ENCODE data around the gene TTC1. TPM values are rescaled to one million over a fixed set of nuclear protein-coding genes. Genes with fewer than 3 reads are reported as not detected.
"Not testable (repeated sequence)": the region's sequence is repeated elsewhere in the genome, so short reads cannot be mapped to it uniquely, and the experiment has no call there.

TTC1 gene
- total and polyA plus RNA-seq, 9 of the 15 experiments (the other 6 are each of a cell fraction or from before 2014, with no cell fraction given) = 51.9 to 173 (median 87.7) TPM

DNA sequence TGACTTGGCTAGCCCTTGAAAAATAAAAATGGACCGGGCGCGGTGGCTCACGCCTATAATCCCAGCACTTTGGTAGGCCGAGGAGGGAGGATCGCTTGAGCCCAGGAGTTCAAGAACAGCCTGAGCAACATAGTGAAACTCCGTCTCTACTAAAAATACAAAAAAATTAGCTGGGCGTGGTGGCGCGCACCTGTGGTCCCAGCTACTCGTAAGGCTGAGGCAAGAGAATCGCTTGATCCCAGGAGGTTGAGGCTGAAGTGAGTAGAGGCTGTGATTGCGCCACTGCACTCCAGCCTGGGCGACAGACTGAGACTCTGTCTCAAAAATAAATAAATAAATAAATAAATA, 436 bp upstream of the TTC1 start:
- 60% methylated on average over 10 of the region's 14 CpGs for WGBS (ENCODE audit: insufficient coverage, low coverage, missing lambda C conversion rate)
- in situ Hi-C loops (cut with MboI); BruUV-seq (replicated peaks); intact Hi-C loops (cut with micrococcal nuclease); H3K4me3 ChIP-seq; H3K4me1 ChIP-seq (replicated peaks in 1 of 2; ENCODE audit: control insufficient read depth in 2 of 2, insufficient read depth in 2 of 2, low read length in 2 of 2); H3K9me1 ChIP-seq (ENCODE audit: control insufficient read depth, insufficient read depth, low read length); H3K9ac ChIP-seq (ENCODE audit: insufficient read depth in 1 of 2, low read depth in 2 of 2, low read length in 2 of 2); CTCF ChIA-PET (ENCODE audit: low intra/inter-chr PET ratio); ATAC-seq; H3K9me3 ChIP-seq (replicated peaks; ENCODE audit: control insufficient read depth, insufficient read depth, low read depth, low read length); H3K27ac ChIP-seq (ENCODE audit: extremely low read depth, low read depth, low read length); H3K27me3 ChIP-seq (ENCODE audit: control insufficient read depth in 2 of 2, insufficient read depth in 2 of 2, low read length in 2 of 2); H4K20me1 ChIP-seq (replicated peaks; ENCODE audit: control insufficient read depth, insufficient read depth, low read length); FAIRE-seq: not testable (repeated sequence)
- Histone ChIP-seq H3K79me2 (ENCODE audit: control insufficient read depth, insufficient read depth, low read length) (peaks cover 27% of the 10 kb centered on the region), H3K36me3 (ENCODE audit: control insufficient read depth, insufficient read depth, low read length) (peaks cover 28% of the 10 kb centered on the region), H2AFZ (ENCODE audit: low read depth, low read length) (peak overlapping the region; percentile 99), H3K4me2 (ENCODE audit: insufficient read depth, low read length) (0 out of 2 replicates have a peak overlapping the region, but pooled peaks have one; percentile 100)
- TF ChIP-seq CEBPG (CRISPR knock-in tag; IDR thresholded peaks at IDR 0.05) = peak; percentile 67; the same call in 1 of the 2 replicates
- TF ChIP-seq CEBPG (tag; conservative IDR thresholded peaks at IDR 0.05 in 1 of 2, IDR thresholded peaks at IDR 0.05 in 1 of 2) = peak in 1 of 2 experiments; percentile 59; a peak in 2 of 4 replicates
- TF ChIP-seq, protein P1, sequence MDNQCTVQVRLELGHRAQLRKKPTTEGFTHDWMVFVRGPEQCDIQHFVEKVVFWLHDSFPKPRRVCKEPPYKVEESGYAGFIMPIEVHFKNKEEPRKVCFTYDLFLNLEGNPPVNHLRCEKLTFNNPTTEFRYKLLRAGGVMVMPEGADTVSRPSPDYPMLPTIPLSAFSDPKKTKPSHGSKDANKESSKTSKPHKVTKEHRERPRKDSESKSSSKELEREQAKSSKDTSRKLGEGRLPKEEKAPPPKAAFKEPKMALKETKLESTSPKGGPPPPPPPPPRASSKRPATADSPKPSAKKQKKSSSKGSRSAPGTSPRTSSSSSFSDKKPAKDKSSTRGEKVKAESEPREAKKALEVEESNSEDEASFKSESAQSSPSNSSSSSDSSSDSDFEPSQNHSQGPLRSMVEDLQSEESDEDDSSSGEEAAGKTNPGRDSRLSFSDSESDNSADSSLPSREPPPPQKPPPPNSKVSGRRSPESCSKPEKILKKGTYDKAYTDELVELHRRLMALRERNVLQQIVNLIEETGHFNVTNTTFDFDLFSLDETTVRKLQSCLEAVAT (IDR thresholded peaks at IDR 0.05) = peak in 1 of 2 experiments; percentile 77; a peak in 2 of 4 replicates
- TF ChIP-seq CEBPB (tag; IDR thresholded peaks at IDR 0.05) = peak; percentile 68
- peak; percentile 24; the same call in 1 of the 2 replicates for TF ChIP-seq ZFX (CRISPR knock-in tag; IDR thresholded peaks at IDR 0.05)
- DNase-seq (ENCODE audit: extremely low read depth in 1 of 4, low spot score in 3 of 4) = peak in 1 of 4 experiments; percentile 9
- POLR2A ChIA-PET = interaction anchor here (0.6 to 2.5 kb wide), 2 partner anchors 13 to 61 kb away, joined by 3 to 23 read pairs; no protein-coding TSS in a partner anchor

All from K562 (cell line).